ENCODE measurements around the gene ANTXR1.

Gene ANTXR1

DNA sequence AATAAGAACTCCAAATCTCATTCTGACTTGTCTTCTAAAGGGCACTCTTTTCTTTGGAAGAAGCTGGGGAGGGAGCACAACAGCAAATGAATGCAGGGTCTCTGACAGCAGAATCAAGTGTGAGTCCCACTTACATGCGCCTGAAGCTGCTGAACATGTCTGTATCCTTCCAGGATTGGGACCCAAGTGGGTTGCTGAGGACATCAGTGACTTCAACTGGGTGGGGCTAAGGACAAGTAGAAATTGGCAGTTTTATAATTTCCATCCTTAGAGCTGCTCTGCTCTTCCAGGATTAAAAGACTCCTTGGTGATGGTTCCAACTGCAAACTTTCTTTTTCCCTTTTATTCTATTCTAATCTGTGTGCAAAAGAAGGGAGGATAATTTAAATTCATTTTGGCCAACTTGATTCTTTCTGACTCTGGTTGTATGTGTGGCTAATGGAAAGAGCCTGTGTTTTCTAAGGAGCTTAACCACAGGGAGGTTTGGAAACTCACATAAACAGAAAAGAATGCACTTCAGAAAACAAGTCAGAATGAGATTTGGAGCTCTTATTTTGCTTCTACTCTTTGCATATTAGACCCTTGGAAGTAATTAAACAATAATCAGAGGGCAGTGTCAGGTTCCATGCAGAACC, 20.6 kb downstream of the ANTXR1 start:
- DNase-seq (ENCODE audit: low spot score) (no peak), FAIRE-seq (no peak)

DNA sequence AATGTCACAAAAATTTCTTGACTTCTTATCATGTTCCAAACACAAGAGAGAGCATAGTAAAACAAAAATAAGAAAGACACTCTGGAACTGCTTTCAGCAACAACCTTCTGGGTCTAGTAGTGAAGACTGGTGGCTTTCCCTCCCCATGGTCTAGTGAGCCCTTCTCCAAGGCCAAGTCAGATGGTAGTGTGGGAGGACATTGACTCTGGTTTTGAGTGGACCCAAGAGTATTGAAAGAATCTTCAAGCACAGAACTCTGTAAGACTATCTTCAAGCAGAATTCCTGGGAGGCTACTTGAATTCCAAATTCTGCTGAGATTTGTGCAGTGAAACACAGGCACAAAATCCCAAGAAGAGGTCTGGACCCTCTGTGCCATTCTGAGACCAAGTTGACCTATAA, 21.1 kb downstream of the ANTXR1 start:
- FAIRE-seq (no peak), DNase-seq (ENCODE audit: low spot score) (no peak)

DNA sequence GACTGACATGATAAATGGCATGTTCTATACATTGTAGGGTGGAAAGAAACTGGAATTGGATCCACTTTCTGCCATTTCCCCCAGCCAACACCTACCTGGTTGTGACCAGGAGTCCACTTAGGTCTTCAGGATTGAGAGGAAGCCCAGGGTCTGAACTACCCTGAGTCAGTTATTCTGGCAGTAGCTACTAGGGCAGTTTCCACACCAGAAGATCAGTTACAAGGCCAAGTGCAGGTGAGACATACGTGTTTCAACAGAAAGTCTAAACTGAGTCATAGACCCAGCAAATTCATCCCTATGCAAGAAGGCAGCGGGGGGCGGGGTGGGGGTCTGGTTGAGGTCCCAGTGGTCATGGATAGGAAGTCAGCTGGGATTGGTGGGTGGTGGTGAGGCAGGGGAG, 21.9 kb downstream of the ANTXR1 start:
- FAIRE-seq (no peak), DNase-seq (ENCODE audit: low spot score) (no peak)

GRCh38 chr2:69036926-69037325, 23.9 kb downstream of the ANTXR1 start:
- DNase-seq (ENCODE audit: low spot score) (no peak), FAIRE-seq (no peak)

DNA sequence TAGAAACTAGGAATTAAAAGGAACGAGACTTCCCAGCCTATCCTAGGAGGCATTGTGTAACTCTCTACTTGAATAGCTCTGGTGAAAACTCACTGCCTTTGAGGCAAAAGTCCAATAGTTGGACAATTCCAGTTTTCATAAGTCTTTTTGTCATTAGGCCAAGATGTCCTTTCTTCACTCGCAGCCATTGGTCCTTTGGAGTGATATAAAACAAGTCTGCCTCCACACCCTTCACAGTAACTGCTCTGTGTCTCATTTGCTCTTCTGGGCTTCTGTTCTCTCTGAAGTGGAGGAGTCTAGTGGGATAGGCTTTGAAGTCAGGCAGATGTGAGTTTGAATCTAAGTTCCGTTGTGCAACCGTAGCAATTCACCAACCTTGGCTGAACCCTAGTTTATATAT, 28.2 kb downstream of the ANTXR1 start:
- DNase-seq (ENCODE audit: low spot score), result no peak
- FAIRE-seq, result no peak

DNA sequence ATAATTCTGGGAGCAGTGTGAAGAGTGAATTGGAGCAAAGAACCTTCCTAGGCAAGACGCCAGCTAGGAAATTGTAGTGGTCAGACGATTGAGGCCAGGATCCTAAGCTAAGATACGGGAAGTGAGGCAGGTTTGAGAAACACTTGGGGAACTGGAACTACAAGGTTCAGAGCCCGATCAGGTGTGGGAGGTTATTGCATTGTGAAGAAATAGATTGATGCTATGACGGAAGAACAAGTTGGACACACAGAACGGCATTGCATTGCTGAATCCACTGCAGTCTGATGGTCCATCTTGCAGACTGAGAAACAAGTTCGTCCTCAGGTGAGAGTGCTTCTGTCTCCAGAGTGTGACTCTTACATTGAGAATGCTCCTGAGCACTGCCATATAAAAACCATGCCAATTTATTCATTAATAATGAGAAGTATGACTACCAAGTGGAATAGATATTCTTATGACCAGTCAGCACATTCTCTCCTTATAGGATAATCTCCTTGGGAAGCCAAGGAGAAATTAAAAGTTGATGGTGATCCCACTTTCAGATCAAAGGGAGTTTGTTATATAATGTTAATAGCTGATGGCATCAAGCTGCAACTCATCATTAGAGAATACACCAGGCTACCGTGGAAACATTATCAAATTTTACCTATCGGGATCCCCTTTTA, 30.9 kb downstream of the ANTXR1 start:
- DNase-seq (ENCODE audit: low spot score) (no peak), FAIRE-seq (no peak)

- FAIRE-seq, result peak; percentile 40
- DNase-seq (ENCODE audit: low spot score), result peak; percentile 48
Observed at GRCh38 chr2:69046221-69046662, 33.3 kb downstream of the ANTXR1 start.

DNA sequence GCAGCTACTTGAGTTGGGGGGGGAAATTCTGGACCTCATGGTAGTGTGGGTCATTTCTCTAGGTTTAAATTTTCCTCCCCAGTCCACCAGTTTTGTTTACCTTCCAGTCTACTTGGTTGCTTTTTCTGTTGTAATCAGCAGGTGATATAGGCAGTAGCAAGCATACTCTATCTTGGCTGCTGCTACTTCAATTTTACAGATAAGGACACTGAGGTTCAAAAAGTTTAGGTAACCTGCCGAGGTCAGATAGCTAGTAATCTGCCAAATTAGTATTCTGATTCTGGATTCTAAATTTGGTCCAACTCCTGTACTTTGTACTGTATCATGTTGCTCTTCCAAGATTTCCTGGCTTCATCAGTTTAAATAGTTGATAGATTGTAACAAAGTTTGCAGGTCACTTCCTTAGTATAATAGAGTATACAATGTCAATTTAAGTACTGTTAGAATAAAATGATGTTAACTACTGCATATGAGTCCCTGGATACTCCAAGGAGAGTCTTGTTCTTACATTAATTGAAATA, 34.7 kb downstream of the ANTXR1 start:
- no peak for FAIRE-seq

DNA sequence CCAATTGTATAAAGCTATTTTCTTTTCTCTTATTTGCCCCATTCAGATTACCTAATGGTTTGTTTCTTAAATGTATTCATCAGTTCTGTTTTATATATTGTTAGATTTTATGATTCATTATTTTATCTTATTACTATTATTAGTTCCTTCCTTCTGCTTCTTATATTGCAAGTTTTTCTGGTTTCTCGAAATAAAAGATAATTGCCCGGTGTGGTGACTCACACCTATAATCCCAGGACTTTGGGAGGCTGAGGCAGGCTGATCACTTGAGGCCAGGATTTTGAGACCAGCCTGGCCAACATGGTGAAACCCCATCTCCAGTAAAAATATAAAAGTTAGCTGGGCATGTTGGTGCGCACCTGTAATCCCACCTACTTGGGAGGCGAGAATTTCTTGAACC, 37.8 kb downstream of the ANTXR1 start:
- DNase-seq (ENCODE audit: low spot score) (no peak), FAIRE-seq (no peak)

More for the DNA sequence above, 34.7 kb downstream of the ANTXR1 start:
- no peak for DNase-seq (ENCODE audit: low spot score)

GRCh38 chr2:69053416-69053965, 40.5 kb downstream of the ANTXR1 start:
- FAIRE-seq, result no peak
- DNase-seq (ENCODE audit: low spot score), result no peak

- no peak for FAIRE-seq
- no peak for DNase-seq (ENCODE audit: low spot score)
Observed at GRCh38 chr2:69054431-69054830, 41.5 kb downstream of the ANTXR1 start.

DNA sequence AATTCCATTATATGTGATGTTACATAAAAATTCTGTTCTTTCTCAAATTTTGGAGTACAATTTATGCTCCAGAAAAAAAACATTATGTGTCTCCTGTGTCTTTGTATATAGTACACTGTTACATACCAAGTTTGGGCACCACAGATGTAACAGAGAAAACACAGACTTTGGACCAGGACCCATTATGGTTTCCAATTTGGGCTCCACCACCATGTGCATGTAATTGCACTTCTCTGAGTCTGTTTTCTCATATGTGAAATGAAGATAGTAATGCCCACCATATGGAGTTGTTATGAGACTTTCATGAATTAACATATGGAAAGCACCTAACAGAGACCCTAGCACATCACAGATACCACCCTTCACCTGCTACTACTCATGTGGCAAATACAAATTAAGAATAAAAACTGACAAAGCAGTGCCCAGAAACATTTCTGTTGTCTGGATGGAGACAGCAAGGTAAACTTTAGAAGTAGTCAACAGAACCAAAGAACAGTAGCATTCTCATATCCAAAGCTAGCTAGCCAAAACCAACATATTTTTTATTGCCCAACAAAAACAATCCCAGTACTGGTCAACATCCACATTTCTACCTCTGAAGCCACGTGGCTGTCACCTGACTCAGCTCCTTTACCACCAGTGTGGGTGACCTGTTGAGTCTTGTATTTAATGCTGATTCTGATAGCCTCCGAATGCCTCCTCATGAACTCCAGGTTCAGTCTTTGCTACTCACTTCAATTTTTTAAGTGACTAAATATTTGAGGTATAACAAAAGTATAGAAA, 42.9 kb downstream of the ANTXR1 start:
- no peak for FAIRE-seq
- DNase-seq (ENCODE audit: low spot score), result no peak

DNA sequence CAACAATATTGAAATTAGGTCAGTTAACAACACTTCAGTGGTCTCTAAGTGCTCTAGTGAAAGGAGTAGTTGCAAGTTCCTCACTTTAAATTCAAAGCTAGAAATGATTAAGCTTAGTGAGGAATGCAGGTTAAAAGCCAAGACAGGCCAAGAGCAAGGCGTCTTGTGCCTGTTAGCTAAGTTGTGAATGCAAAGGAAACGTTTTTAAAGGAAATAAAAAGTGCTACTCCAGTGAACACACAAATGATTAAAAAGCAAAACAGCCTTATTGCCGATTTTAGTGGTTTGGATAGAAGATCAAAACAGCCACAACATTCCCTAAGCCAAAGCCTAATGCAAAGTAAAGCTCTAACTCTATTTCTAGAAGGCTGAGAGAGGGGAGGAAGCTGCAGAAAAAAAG, 44.7 kb downstream of the ANTXR1 start:
- DNase-seq (ENCODE audit: low spot score), result no peak
- no peak for FAIRE-seq

DNA sequence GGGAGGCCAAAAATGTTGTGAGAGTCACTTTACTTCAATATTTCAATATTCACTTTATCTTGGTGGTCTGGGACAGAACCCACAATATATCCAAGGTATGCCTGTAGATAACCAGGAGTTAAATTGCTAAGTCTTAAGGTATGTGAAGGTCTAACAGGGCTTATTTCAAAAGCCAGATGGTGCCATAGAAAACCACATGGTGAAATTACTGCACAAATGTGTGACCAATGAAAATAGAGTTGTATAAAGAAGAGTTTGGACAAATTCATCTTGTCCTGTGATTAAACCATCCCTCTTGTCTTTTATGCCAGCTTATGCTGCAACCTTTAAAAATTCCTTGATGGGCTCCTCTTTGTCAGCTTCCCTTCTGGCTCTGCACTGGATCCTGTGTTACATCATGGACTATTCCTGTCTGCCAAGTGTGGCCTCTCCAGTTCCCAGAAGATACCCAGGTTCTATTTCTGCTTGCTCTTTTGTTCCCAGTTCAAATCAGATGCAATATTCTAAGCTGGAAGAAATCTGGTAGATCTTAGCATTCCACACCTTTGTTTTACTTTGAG, 46.8 kb downstream of the ANTXR1 start:
- DNase-seq (ENCODE audit: low spot score) (no peak), FAIRE-seq (no peak)

- DNase-seq (ENCODE audit: low spot score) (no peak), FAIRE-seq (no peak)
Observed at GRCh38 chr2:69060938-69061501, 48.0 kb downstream of the ANTXR1 start.

- no peak for DNase-seq (ENCODE audit: low spot score)
- FAIRE-seq, result no peak
Observed at GRCh38 chr2:69061525-69061924, 48.5 kb downstream of the ANTXR1 start.

DNA sequence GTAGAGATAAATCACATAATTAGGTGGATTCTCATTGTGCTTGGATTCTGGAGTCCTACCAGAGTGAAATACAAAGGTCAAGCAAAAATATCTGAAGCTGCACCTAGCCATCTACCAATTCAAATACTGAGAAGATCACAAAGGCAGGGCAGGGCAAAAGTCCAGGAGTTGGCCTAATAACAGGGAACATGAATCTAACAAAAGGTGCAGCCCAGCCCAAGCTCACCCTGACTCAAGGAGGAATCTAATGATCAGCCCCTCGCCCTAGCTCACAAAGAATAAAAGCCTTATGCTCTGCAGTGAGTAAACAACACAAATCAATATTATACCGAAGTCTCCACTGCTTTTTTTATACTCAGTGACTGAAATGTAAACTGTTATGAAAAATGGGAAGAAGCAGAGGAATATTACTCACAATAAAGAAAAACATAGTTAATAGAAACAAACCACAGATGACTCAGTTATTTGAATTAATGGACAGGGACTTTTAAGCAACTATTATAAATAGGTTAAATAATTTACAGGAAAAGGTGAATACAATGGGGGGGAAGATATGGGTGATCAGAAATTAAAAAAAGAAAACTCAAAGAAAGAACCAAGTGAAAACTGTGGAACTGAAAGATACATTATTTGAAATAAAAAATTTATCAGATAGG, 49.5 kb downstream of the ANTXR1 start:
- DNase-seq (ENCODE audit: low spot score) (no peak), FAIRE-seq (no peak)

- FAIRE-seq, result no peak
Observed at GRCh38 chr2:69065735-69066336, 52.9 kb downstream of the ANTXR1 start.

GRCh38 chr2:69067026-69067630, 54.1 kb downstream of the ANTXR1 start:
- FAIRE-seq (no peak), DNase-seq (ENCODE audit: low spot score) (no peak)

More at GRCh38 chr2:69065735-69066336, 52.9 kb downstream of the ANTXR1 start:
- no peak for DNase-seq (ENCODE audit: low spot score)

- FAIRE-seq (peak; percentile 30), DNase-seq (ENCODE audit: low spot score) (no peak)
Observed at GRCh38 chr2:69067866-69068265, 54.9 kb downstream of the ANTXR1 start.
